A549 (cell line): ENCODE results near the gene PPCDC. TPM values are rescaled to one million over a fixed set of nuclear protein-coding genes. Genes with fewer than 3 reads are reported as not detected.
A peak's percentile ranks its signal among the peaks of the same experiment; 100 is the strongest.

Source experiments
- ATAC-seq, 2 experiments: fragments of 200-7000 bp in 1 of 2; fragments of >200 bp in 1 of 2; cut with Nextera tagmentation in 1 of 2; cut with Tn5 transposase in 1 of 2; 3 replicates each; pipeline versions ENCODE4 v1.8.0 to v1.9.1; 2018 to 2020; ENCODE audit warnings: mild to moderate bottlenecking in 1 of 2, moderate library complexity in 1 of 2
- CTCF ChIA-PET: fragments of 300-600 bp; sonication (Branson Sonifier 250); formaldehyde crosslinking; extraction: SDS; loops from one replicate; lab custom pipeline; 2021; ENCODE audit warnings: antibody characterized with exemption, inconsistent platforms; lab: Yijun Ruan, JAX
- POLR2A ChIA-PET: fragments of 350-600 bp; formaldehyde crosslinking; extraction: SDS; loops from one replicate; lab custom pipeline; 2021; ENCODE audit warnings: antibody characterized with exemption, inconsistent platforms; lab: Yijun Ruan, JAX
- DNase-seq, 2 experiments: peaks; one replicate each; pipeline versions ENCODE4 v3.0.0 to v3.0.0-alpha.2; 2011 to 2016; ENCODE audit warnings: low read depth in 1 of 2, low spot score in 1 of 2
- FAIRE-seq: peaks from 2 replicates; lab custom pipeline; 2011; peaks lifted over from hg19 to GRCh38; lab: Jason Lieb, UNC
- H3K27ac ChIP-seq, 2 experiments: fragments of >200 bp; sonication (Bioruptor Twin); formaldehyde crosslinking; 3 replicates each; pipeline ENCODE4 v1.5.1; 2016 to 2017
- H3K4me1 ChIP-seq: fragments of >200 bp; sonication (Bioruptor Twin); formaldehyde crosslinking; 3 replicates; pipeline ENCODE4 v1.6.1; 2016
- H3K4me2 ChIP-seq: fragments of >200 bp; sonication (Bioruptor Twin); formaldehyde crosslinking; 3 replicates; pipeline ENCODE4 v1.6.1; 2016
- H3K4me3 ChIP-seq: fragments of >200 bp; sonication (Bioruptor Twin); formaldehyde crosslinking; 3 replicates; pipeline ENCODE4 v1.5.1; 2016
- H3K9me3 ChIP-seq: fragments of >200 bp; sonication (Bioruptor Twin); formaldehyde crosslinking; 3 replicates; pipeline ENCODE4 v1.6.1; 2016
- BHLHE40 ChIP-seq: IDR thresholded peaks from 2 replicates; pipeline ENCODE4 v1.6.1; 2012; ENCODE audit warnings: low read depth, low read length, inconsistent platforms
- CBX8 ChIP-seq: fragments of 200-600 bp; sonication (generic); IDR thresholded peaks from 2 replicates; pipeline ENCODE4 v1.6.1; 2016
- CHD2 ChIP-seq: fragments of 150-350 bp; IDR thresholded peaks from 2 replicates; pipeline ENCODE4 v1.6.1; 2014; ENCODE audit warnings: low read length; ENCODE audit not compliant: partially characterized antibody
- CTCF ChIP-seq: fragments of >200 bp; sonication (Bioruptor Twin); formaldehyde crosslinking; IDR thresholded peaks from 3 replicates; pipeline ENCODE4 v1.5.1; 2016
- EHMT2 ChIP-seq: fragments of 200-600 bp; sonication (generic); IDR thresholded peaks from 2 replicates; pipeline ENCODE4 v1.6.1; 2016; ENCODE audit warnings: antibody characterized with exemption, low read depth, mild to moderate bottlenecking, moderate library complexity
- ESRRA ChIP-seq: fragments of 150-350 bp; IDR thresholded peaks from 2 replicates; pipeline ENCODE4 v1.6.1; 2014; ENCODE audit warnings: mild to moderate bottlenecking, low read length, borderline replicate concordance
- FOSL2 ChIP-seq, 2 experiments: fragments of 450-650 bp in 1 of 2; fragments of >200 bp in 1 of 2; sonication (Bioruptor Twin) in 1 of 2; formaldehyde crosslinking; IDR thresholded peaks; 2 replicates each; pipeline versions ENCODE4 v1.5.0 to v1.6.1; 2016 to 2020; ENCODE audit warnings: mild to moderate bottlenecking in 1 of 2, moderate library complexity in 1 of 2
- HDAC2 ChIP-seq: fragments of 200-600 bp; sonication (generic); IDR thresholded peaks from 2 replicates; pipeline ENCODE4 v1.6.1; 2016
- JUNB ChIP-seq: fragments of >200 bp; sonication (Bioruptor Twin); formaldehyde crosslinking; IDR thresholded peaks from 2 replicates; pipeline ENCODE4 v1.6.1; 2016
- MAZ ChIP-seq: fragments of 150-350 bp; IDR thresholded peaks from 2 replicates; pipeline ENCODE4 v1.6.1; 2014; ENCODE audit warnings: antibody characterized with exemption, low read depth, low read length, borderline replicate concordance
- NFE2L2 ChIP-seq: fragments of 150-350 bp; conservative IDR thresholded peaks from 2 replicates; pipeline ENCODE4 v1.6.1; 2014; ENCODE audit warnings: low read length
- NPAS2 ChIP-seq: fragments of 250-450 bp; sonication (Bioruptor Pico); IDR thresholded peaks from 2 replicates; pipeline ENCODE4 v1.8.0; 2022; ENCODE audit warnings: mild to moderate bottlenecking, moderate library complexity, borderline replicate concordance
- NR3C1 ChIP-seq: fragments of >200 bp; sonication (Bioruptor Twin); formaldehyde crosslinking; IDR thresholded peaks from 3 replicates; pipeline ENCODE4 v1.6.1; 2017
- PBX3 ChIP-seq: IDR thresholded peaks from 2 replicates; pipeline ENCODE4 v1.6.1; 2012
- POLR2A ChIP-seq: IDR thresholded peaks from 2 replicates; pipeline ENCODE4 v1.6.1; 2012; ENCODE audit warnings: mild to moderate bottlenecking, low read length
- RAD21 ChIP-seq, 2 experiments: fragments of >200 bp in 1 of 2; sonication (Bioruptor Twin) in 1 of 2; formaldehyde crosslinking in 1 of 2; IDR thresholded peaks in 1 of 2; conservative IDR thresholded peaks in 1 of 2; 2 replicates in 1 of 2; 3 replicates in 1 of 2; pipeline ENCODE4 v1.6.1; 2012 to 2018; ENCODE audit warnings: inconsistent platforms in 1 of 2
- RARB ChIP-seq: fragments of 250-450 bp; sonication (Bioruptor Pico); IDR thresholded peaks from 2 replicates; pipeline ENCODE4 v1.8.0; 2021; ENCODE audit warnings: mild to moderate bottlenecking, moderate library complexity
- RCOR1 ChIP-seq: fragments of 150-350 bp; IDR thresholded peaks from 2 replicates; pipeline ENCODE4 v1.6.1; 2014; ENCODE audit warnings: antibody characterized with exemption, low read length, low read depth
- RNF2 ChIP-seq: fragments of 200-600 bp; sonication (generic); IDR thresholded peaks from 2 replicates; pipeline ENCODE4 v1.6.1; 2016; ENCODE audit warnings: low read depth, mild to moderate bottlenecking, antibody characterized with exemption, moderate library complexity, borderline replicate concordance
- SMC3 ChIP-seq: fragments of >200 bp; sonication (Bioruptor Twin); formaldehyde crosslinking; IDR thresholded peaks from 3 replicates; pipeline ENCODE4 v1.6.1; 2018; ENCODE audit warnings: inconsistent platforms
- SREBF2 ChIP-seq: fragments of 450-650 bp; IDR thresholded peaks from 2 replicates; pipeline ENCODE4 v1.6.1; 2014; ENCODE audit warnings: mild to moderate bottlenecking, moderate library complexity
- TFCP2L1 ChIP-seq: fragments of 250-450 bp; sonication (Bioruptor Pico); IDR thresholded peaks from 2 replicates; pipeline ENCODE4 v1.5.0; 2021; ENCODE audit warnings: mild to moderate bottlenecking
- TP53 ChIP-seq: fragments of 250-450 bp; sonication (Bioruptor Pico); IDR thresholded peaks from 2 replicates; pipeline ENCODE4 v1.5.0; 2021; ENCODE audit warnings: mild to moderate bottlenecking, moderate library complexity
- WGBS: methylation state at CpG from one replicate; pipeline ENCODE4 v1.1.6; 2017; ENCODE audit errors: missing lambda C conversion rate; 5-methylcytosine and 5-hydroxymethylcytosine counted together
- polyA plus RNA-seq, 4 experiments: library from polyadenylated mRNA; depleted of rRNA in 3 of 4; stranded (reverse); fragments of >200 nt; fragmentation: RNase III in 1 of 4; extraction: RNeasy Plus Mini Kit Qiagen cat#74134 plus additional on column Dnase treatment in 1 of 4; gene quantifications; 2 replicates in 3 of 4; 3 replicates in 1 of 4; pipeline ENCODE4 v1.2.3, GENCODE V29; 2011 to 2017

The PPCDC gene
- polyA plus RNA-seq, 2 of the 4 experiments (the other 2 are of a cell fraction): 18.2 to 18.5 TPM

GRCh38 chr15:74997543-74997942 lies 25.8 kb upstream of the PPCDC start:
- 34% methylated on average over 2 of the region's 2 CpGs for WGBS
- ChIA-PET POLR2A (no interaction called here), CTCF (interaction anchor here (1.5 to 2.0 kb wide), 3 partner anchors 10 to 47 kb away, joined by 4 to 6 read pairs (median 5); no protein-coding TSS in a partner anchor)
- Histone ChIP-seq H3K4me2 (no peak overlapping the region), H3K9me3 (no peaks in the 10 kb centered on the region), H3K27ac (no peak overlapping the region), H3K4me1 (peaks cover 7% of the 10 kb centered on the region; the same call in 2 of the 3 replicates), H3K4me3 (no peak overlapping the region)
- ATAC-seq: no peak
- FAIRE-seq: no peak
- TF ChIP-seq TFCP2L1: no peak
- no peak for TF ChIP-seq SREBF2
- no peak for TF ChIP-seq CHD2
- TF ChIP-seq PBX3: no peak
- DNase-seq: no peak

DNA sequence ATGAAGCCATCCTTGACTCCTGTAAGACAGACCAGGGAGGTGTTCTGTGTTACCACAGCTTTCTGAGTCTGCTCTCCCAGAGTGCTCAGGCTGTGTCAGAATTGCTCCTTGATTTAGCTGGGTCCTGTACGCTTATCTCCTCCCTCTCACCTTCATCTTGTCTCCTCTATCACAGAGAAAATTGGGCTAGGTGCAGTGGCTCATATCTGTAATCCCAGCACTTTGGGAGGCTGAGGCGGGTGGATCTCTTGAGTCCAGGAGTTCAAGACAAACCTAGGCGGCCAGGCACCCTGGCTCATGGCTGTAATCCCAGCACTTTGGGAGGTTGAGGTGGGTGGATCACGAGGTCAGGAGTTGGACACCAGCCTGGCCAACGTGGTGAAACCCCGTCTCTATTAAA lies 22.1 kb upstream of the PPCDC start:
- CTCF ChIA-PET: interaction anchor here (0.6 to 1.2 kb wide), 3 partner anchors 18 to 424 kb away, joined by 3 to 5 read pairs (median 4); partner anchors contain the start of gene RPP25
- no peak overlapping the region for H3K4me3 ChIP-seq
- H3K4me2 ChIP-seq: no peak overlapping the region
- TF ChIP-seq NFE2L2 (no peak), TFCP2L1 (no peak), CTCF (no peak), TP53 (no peak)
- no peaks in the 10 kb centered on the region for H3K9me3 ChIP-seq
- peaks cover under 1% of the 10 kb centered on the region; the same call in 1 of the 3 replicates for H3K4me1 ChIP-seq
- DNase-seq (no peak), FAIRE-seq (no peak), ATAC-seq (no peak)
- no peak overlapping the region for H3K27ac ChIP-seq
- POLR2A ChIA-PET: no interaction called here
- WGBS: 58% methylated on average over 6 of the region's 6 CpGs

DNA sequence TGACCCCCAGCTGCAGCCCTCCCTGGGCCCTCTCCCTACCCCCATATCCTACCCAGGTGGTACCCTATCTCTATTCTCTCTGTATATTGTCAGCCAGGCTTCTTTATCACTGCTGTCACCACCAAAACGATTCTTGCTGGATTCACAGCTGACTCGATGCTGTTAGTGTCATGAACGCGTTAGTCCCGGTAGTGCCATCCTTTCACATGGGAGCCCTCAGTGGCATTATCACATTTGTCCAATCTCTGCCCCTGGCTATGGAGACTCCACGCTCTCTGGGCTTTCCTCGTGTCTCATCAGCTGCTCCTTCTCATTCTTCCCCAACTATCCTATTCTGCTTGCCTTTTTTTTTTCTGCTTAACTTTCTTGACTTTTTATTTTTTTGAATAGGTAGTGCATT lies 21.0 kb upstream of the PPCDC start:
- no peak overlapping the region for H3K27ac ChIP-seq
- no peaks in the 10 kb centered on the region for H3K9me3 ChIP-seq
- TF ChIP-seq RAD21 (conservative IDR thresholded peaks at IDR 0.05 in 1 of 2, IDR thresholded peaks at IDR 0.05 in 1 of 2): no peak
- no peak for TF ChIP-seq JUNB
- no peak for TF ChIP-seq ESRRA
- TF ChIP-seq SREBF2: no peak
- no peak for TF ChIP-seq NPAS2 (CRISPR knock-in tag)
- TF ChIP-seq CBX8: no peak
- no peak for TF ChIP-seq RARB (CRISPR knock-in tag)
- TF ChIP-seq HDAC2: no peak
- TF ChIP-seq EHMT2: no peak
- TF ChIP-seq PBX3: no peak
- TF ChIP-seq TP53: no peak
- no peaks in the 10 kb centered on the region for H3K4me1 ChIP-seq
- FAIRE-seq (no peak), ATAC-seq (peak in 1 of 2 experiments; percentile 21; a peak in 1 of 6 replicates), DNase-seq (no peak)
- ChIA-PET CTCF (no interaction called here), POLR2A (no interaction called here)
- no peak overlapping the region for H3K4me2 ChIP-seq
- no peak overlapping the region for H3K4me3 ChIP-seq
- WGBS: 47% methylated on average over 7 of the region's 7 CpGs

DNA sequence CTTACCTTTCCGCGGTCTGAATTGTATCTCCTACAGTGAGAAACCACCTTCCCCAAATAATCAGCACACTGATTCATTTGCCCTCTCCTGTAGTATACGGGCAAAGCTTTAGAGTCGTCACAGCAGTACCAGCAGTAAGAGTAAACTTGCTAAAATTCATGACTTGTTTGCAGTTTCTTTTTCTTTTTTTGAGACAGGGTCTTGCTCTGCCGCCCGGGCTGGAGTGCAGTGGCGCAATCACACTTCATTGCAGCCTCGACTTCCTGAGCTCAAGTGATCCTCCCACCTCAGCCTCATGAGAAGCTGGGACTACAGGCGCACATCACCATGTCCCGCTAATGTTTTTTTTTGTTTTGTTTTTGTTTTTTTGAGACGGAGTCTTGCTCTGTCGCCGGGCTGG lies 16.2 kb upstream of the PPCDC start:
- Histone ChIP-seq H3K9me3 (no peaks in the 10 kb centered on the region), H3K4me1 (no peaks in the 10 kb centered on the region), H3K27ac (no peak overlapping the region), H3K4me3 (no peak overlapping the region), H3K4me2 (no peak overlapping the region)
- DNase-seq (no peak), FAIRE-seq (no peak), ATAC-seq (no peak)
- no peak for TF ChIP-seq RNF2
- TF ChIP-seq FOSL2 (IDR thresholded peaks at IDR 0.05): no peak
- no peak for TF ChIP-seq FOSL2 (CRISPR knock-in tag; IDR thresholded peaks at IDR 0.05)
- TF ChIP-seq BHLHE40: no peak
- no peak for TF ChIP-seq MAZ
- no peak for TF ChIP-seq POLR2A
- no peak for TF ChIP-seq NR3C1
- TF ChIP-seq NPAS2 (CRISPR knock-in tag): no peak
- TF ChIP-seq TP53: no peak
- TF ChIP-seq RCOR1: no peak
- no peak for TF ChIP-seq SMC3
- no peak for TF ChIP-seq TFCP2L1
- CTCF ChIA-PET: interaction anchor here (1.1 kb wide), 1 partner anchor 31 kb away, joined by 3 read pairs; no protein-coding TSS in a partner anchor
- POLR2A ChIA-PET: no interaction called here
- WGBS: 80% methylated on average over 13 of the region's 13 CpGs
